ENCODE data around the gene ATXN1.

GRCh38 chr6:16355699-16356446 lies 405.4 kb downstream of the ATXN1 start:
- TF ChIP-seq CTCF (IDR thresholded peaks at IDR 0.05) (no peak), POLR2A (IDR thresholded peaks at IDR 0.05) (no peak)
